ENCODE data around the gene CFAP97.

DNA sequence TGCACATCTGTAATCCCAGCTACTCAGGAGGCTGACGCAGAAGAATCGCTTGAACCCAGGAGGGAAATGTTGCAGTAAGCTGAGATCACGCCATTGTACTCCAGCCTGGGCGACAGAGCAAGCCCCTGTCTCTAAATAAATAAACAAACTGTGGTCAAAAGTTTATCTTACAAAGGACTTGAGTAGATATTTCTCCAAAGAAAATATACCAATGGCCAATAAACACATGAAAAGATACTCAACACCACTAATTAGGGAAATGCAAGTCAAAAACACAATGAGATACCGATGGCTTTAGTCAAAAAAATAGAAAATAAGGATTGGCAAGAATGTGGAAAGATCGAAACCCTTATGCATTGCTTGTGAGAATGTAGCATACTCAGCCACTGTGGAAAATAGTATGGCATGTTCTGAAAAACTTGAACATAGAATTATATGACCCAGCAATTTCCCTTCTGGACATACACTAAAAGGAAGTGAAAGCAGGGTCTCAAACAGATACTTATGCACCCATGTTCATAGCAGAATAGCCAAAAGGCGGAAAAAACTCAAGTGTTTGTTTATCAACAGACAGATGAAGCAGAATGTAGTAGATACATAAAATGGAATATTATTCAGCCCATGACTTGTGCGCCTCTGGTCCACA, 2.0 kb upstream of the CFAP97 start:
- TF ChIP-seq, protein P1, sequence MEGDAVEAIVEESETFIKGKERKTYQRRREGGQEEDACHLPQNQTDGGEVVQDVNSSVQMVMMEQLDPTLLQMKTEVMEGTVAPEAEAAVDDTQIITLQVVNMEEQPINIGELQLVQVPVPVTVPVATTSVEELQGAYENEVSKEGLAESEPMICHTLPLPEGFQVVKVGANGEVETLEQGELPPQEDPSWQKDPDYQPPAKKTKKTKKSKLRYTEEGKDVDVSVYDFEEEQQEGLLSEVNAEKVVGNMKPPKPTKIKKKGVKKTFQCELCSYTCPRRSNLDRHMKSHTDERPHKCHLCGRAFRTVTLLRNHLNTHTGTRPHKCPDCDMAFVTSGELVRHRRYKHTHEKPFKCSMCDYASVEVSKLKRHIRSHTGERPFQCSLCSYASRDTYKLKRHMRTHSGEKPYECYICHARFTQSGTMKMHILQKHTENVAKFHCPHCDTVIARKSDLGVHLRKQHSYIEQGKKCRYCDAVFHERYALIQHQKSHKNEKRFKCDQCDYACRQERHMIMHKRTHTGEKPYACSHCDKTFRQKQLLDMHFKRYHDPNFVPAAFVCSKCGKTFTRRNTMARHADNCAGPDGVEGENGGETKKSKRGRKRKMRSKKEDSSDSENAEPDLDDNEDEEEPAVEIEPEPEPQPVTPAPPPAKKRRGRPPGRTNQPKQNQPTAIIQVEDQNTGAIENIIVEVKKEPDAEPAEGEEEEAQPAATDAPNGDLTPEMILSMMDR (IDR thresholded peaks at IDR 0.05; ENCODE audit: low read depth, low read length), result no peak
- TF ChIP-seq POLR2A (IDR thresholded peaks at IDR 0.05; ENCODE audit: extremely low read depth, insufficient read length), result no peak
- TF ChIP-seq MYC (IDR thresholded peaks at IDR 0.05; ENCODE audit: low read depth, low read length), result no peak

All from NB4 (cell line).